ENCODE data around the gene LRRC3.

The LRRC3 gene

DNA sequence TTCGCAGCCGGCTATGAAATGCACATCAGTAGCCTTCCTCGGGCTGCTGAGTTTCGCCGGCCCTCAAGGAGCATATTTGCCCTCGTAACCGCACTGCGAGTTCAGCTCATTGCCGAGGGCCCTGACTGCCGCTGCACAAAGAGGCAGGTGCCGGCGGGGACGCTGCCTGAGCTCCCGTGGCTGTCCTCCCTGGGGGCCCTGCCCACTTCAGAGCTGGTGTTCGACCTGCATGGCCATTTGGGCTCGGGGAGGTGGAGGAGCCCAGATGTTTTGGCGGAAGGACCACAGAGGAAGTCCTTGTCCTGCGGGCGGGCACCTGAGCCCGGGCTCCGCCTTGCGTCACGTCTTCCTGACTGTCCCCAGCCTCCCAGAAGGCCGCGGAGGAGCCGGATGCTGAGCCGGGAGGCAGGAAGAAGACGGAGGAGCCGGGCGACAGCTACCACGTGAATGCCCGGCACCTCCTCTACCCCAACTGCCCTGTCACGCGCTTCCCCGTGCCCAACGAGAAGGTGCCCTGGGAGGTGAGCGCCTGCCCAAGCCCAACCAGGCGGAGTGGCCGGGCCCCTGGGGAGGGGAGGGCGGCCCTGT lies 29.9 kb upstream of the LRRC3 start:
- Histone ChIP-seq H3K36me3 (ENCODE audit: control insufficient read depth in 1 of 2, insufficient read depth in 2 of 2, low read length in 2 of 2) (no peaks in the 10 kb centered on the region), H3K4me3 (ENCODE audit: low read depth in 1 of 2, low read length in 2 of 2) (no peak overlapping the region), H3K4me1 (ENCODE audit: control insufficient read depth in 1 of 2, insufficient read depth in 2 of 2, low read length in 2 of 2) (no peaks in the 10 kb centered on the region), H3K9me3 (ENCODE audit: control insufficient read depth in 1 of 2, low read length in 2 of 2) (peaks cover 0 to 5% of the 10 kb centered on the region in 2 donors), H3K27me3 (ENCODE audit: control insufficient read depth in 1 of 2, insufficient read depth in 2 of 2, low read length in 2 of 2) (no peaks in the 10 kb centered on the region), H3K9ac (ENCODE audit: low read depth in 1 of 2, low read length in 2 of 2) (no peak overlapping the region), H3K27ac (ENCODE audit: low read depth, low read length) (no peak overlapping the region)

DNA sequence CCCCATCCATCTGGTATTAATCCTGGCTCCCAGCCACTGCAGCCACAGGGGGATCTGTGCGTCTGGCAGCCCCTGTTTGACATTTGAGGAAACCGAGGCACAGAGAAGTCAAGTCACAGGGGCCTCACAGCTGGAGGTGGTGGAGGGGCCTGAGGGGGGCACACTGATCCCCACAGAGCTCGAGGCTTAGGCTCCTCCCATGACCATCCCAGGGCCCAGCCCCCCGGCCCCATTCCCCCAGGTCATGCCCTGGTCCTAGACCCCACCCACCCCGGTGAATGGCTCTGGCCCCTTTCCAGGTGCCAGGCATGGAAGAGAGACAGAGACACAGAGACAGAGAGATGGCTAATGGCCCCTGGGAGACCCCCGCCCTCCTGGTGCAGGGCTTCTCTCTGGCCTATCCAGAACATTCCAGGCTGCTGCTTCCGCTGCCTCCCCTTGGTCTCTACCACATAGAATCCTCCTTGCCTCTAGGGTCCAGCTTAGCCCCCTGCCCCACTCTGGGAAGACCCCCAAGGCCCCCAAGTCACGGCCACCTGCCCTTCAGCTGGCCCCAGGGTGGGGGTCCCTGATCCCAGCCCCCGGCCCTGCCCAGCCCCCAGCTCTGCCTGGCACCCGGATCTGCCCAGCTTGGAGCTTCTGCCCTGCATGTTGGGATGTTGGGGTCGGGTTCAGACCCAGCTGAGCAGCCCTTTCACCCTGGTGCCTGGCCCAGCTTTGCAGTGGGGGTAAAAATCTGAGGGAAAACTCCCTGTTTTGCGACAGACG lies 29.2 kb upstream of the LRRC3 start:
- no peaks in the 10 kb centered on the region for H3K36me3 ChIP-seq (ENCODE audit: control insufficient read depth in 1 of 2, insufficient read depth in 2 of 2, low read length in 2 of 2)
- H3K4me1 ChIP-seq (ENCODE audit: control insufficient read depth in 1 of 2, insufficient read depth in 2 of 2, low read length in 2 of 2) = no peaks in the 10 kb centered on the region
- H3K9me3 ChIP-seq (ENCODE audit: control insufficient read depth in 1 of 2, low read length in 2 of 2) = peaks cover 0 to 5% of the 10 kb centered on the region in 2 donors
- H3K27ac ChIP-seq (ENCODE audit: low read depth, low read length) = no peak overlapping the region
- no peak overlapping the region for H3K9ac ChIP-seq (ENCODE audit: low read depth in 1 of 2, low read length in 2 of 2)
- no peaks in the 10 kb centered on the region for H3K27me3 ChIP-seq (ENCODE audit: control insufficient read depth in 1 of 2, insufficient read depth in 2 of 2, low read length in 2 of 2)
- no peak overlapping the region for H3K4me3 ChIP-seq (ENCODE audit: low read depth in 1 of 2, low read length in 2 of 2)

DNA sequence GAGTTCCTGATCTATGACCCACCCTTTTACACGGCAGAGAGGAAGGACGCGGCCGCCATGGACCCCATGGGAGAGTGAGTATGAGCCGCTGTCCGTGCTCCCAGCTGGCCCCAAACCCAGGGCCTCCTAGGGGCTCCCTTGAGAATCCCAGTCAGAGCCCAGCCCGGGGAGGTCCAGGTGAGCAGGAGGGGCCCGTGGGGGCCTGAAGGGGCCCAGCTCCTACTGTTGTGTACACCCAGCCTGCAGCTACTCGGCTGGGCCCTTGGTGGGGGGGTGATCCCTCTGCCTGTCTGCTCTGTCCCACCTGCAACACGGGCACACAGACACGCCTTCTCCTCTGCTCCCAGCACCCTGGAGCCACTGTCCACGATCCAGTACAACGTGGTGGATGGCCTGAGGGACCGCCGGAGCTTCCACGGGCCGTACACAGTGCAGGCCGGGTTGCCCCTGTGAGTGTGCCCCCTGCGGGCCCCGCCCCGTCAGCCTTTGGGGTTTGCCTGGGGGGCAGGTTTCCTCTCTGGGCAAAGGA lies 28.6 kb upstream of the LRRC3 start:
- H3K27me3 ChIP-seq (ENCODE audit: control insufficient read depth in 1 of 2, insufficient read depth in 2 of 2, low read length in 2 of 2) = no peaks in the 10 kb centered on the region
- no peak overlapping the region for H3K27ac ChIP-seq (ENCODE audit: low read depth, low read length)
- H3K9ac ChIP-seq (ENCODE audit: low read depth in 1 of 2, low read length in 2 of 2) = no peak overlapping the region
- no peaks in the 10 kb centered on the region for H3K4me1 ChIP-seq (ENCODE audit: control insufficient read depth in 1 of 2, insufficient read depth in 2 of 2, low read length in 2 of 2)
- H3K4me3 ChIP-seq (ENCODE audit: low read depth in 1 of 2, low read length in 2 of 2) = no peak overlapping the region
- peaks cover 0 to 5% of the 10 kb centered on the region in 2 donors for H3K9me3 ChIP-seq (ENCODE audit: control insufficient read depth in 1 of 2, low read length in 2 of 2)
- H3K36me3 ChIP-seq (ENCODE audit: control insufficient read depth in 1 of 2, insufficient read depth in 2 of 2, low read length in 2 of 2) = no peaks in the 10 kb centered on the region

DNA sequence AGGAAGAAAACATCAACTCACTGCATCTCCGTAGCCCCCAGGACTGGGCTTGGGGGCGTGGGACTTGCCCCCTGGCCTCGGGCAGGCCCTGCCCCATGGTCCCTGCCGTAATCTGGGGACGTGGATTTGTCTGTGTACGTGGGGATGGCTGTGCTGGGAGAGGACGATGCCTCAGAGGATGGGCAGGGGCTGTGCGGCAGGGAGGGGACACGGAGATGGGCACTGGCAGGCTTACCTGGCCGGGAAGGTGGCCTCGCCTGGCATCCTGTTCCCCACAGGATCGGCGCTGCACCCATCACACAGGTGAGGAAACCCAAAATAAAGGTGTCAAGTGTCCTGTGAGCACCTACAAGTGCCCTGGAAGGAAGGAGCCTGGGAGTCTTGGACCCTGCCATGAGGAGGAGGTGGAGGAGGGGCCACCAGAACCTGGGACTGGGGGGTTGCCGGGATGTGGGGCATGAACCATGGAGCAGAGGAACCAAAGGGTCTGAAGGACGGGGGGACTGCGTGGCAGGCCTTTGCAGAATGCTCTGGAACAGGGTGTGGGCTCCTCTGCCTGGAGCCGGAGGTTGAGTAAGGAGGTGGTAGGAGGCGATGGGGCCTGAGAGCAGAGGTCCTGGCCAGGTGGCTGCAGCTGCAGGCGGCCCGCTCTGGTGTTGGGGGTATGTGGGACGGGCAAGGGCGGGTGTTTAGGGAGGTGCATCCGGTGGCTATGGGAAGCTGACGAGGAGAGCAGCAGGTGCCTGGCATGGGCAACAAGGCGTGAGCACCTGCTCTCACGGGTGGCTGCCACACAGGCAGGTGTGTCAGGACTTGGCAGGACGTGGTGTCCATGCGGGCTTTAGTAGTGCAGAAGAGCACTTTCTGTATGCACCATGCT lies 27.8 kb upstream of the LRRC3 start:
- no peak overlapping the region for H3K27ac ChIP-seq (ENCODE audit: low read depth, low read length)
- peak overlapping the region in 1 of 2 donors; percentile 19 for H3K4me3 ChIP-seq (ENCODE audit: low read depth in 1 of 2, low read length in 2 of 2)

DNA sequence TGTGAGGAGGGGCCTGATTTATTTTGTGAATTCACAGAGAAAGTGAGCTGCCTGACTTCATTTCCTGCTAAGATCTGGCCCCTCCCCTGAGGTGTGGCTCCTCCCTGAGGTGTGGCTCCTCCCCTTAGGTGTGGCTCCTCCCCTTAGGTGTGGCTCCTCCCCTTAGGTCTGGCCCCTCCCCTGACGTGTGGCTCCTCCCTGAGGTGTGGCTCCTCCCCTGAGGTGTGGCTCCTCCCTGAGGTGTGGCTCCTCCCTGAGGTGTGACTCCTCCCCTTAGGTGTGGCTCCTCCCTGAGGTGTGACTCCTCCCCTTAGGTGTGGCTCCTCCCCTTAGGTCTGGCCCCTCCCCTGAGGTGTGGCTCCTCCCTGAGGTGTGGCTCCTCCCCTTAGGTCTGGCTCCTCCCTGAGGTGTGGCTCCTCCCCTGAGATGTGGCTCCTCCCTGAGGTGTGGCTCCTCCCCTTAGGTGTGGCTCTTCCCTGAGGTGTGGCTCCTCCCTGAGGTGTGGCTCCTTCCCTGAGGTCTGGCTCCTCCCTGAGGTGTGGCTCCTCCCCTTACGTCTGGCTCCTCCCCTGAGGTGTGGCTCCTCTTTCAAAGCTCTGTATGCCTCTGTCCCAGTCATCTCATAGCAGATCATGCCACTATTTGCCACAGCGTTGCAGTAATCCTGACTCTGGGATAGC lies 26.9 kb upstream of the LRRC3 start:
- no peaks in the 10 kb centered on the region for H3K36me3 ChIP-seq (ENCODE audit: control insufficient read depth in 1 of 2, insufficient read depth in 2 of 2, low read length in 2 of 2)
- no peaks in the 10 kb centered on the region for H3K27me3 ChIP-seq (ENCODE audit: control insufficient read depth in 1 of 2, insufficient read depth in 2 of 2, low read length in 2 of 2)
- H3K27ac ChIP-seq (ENCODE audit: low read depth, low read length) = no peak overlapping the region
- H3K9me3 ChIP-seq (ENCODE audit: control insufficient read depth in 1 of 2, low read length in 2 of 2) = peaks cover 0 to 5% of the 10 kb centered on the region in 2 donors
- H3K4me3 ChIP-seq (ENCODE audit: low read depth in 1 of 2, low read length in 2 of 2) = peak overlapping the region in 1 of 2 donors; percentile 19
- no peaks in the 10 kb centered on the region for H3K4me1 ChIP-seq (ENCODE audit: control insufficient read depth in 1 of 2, insufficient read depth in 2 of 2, low read length in 2 of 2)
- no peak overlapping the region for H3K9ac ChIP-seq (ENCODE audit: low read depth in 1 of 2, low read length in 2 of 2)

More for the DNA sequence above, 27.8 kb upstream of the LRRC3 start:
- H3K36me3 ChIP-seq (ENCODE audit: control insufficient read depth in 1 of 2, insufficient read depth in 2 of 2, low read length in 2 of 2) = no peaks in the 10 kb centered on the region
- peaks cover 0 to 5% of the 10 kb centered on the region in 2 donors for H3K9me3 ChIP-seq (ENCODE audit: control insufficient read depth in 1 of 2, low read length in 2 of 2)
- peak overlapping the region in 1 of 2 donors; percentile 32 for H3K9ac ChIP-seq (ENCODE audit: low read depth in 1 of 2, low read length in 2 of 2)
- H3K4me1 ChIP-seq (ENCODE audit: control insufficient read depth in 1 of 2, insufficient read depth in 2 of 2, low read length in 2 of 2) = no peaks in the 10 kb centered on the region
- H3K27me3 ChIP-seq (ENCODE audit: control insufficient read depth in 1 of 2, insufficient read depth in 2 of 2, low read length in 2 of 2) = no peaks in the 10 kb centered on the region

DNA sequence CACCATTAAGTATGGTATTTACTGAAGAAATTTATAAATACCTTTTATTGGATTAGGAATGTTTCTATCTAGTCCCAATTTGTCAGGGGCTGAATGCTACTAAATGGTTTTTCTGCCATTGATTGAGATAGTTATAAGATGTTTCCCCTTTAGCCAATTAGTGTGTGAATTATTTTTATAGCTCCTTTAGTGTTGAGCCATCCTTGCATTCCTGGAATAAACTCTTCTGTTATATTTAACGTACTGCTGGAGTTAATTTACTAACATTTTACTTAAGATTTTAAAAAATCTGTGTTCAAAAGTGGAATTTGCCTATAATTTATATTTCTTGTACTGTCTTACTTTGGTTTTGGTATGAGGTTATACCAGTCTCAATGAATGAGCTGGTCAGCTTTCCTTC lies 25.4 kb upstream of the LRRC3 start:
- no peaks in the 10 kb centered on the region for H3K36me3 ChIP-seq (ENCODE audit: control insufficient read depth in 1 of 2, insufficient read depth in 2 of 2, low read length in 2 of 2)
- no peaks in the 10 kb centered on the region for H3K27me3 ChIP-seq (ENCODE audit: control insufficient read depth in 1 of 2, insufficient read depth in 2 of 2, low read length in 2 of 2)
- no peak overlapping the region for H3K4me3 ChIP-seq (ENCODE audit: low read depth in 1 of 2, low read length in 2 of 2)
- H3K9ac ChIP-seq (ENCODE audit: low read depth in 1 of 2, low read length in 2 of 2) = no peak overlapping the region
- H3K27ac ChIP-seq (ENCODE audit: low read depth, low read length) = no peak overlapping the region
- no peaks in the 10 kb centered on the region for H3K4me1 ChIP-seq (ENCODE audit: control insufficient read depth in 1 of 2, insufficient read depth in 2 of 2, low read length in 2 of 2)
- H3K9me3 ChIP-seq (ENCODE audit: control insufficient read depth in 1 of 2, low read length in 2 of 2) = peaks cover 0 to 5% of the 10 kb centered on the region in 2 donors

DNA sequence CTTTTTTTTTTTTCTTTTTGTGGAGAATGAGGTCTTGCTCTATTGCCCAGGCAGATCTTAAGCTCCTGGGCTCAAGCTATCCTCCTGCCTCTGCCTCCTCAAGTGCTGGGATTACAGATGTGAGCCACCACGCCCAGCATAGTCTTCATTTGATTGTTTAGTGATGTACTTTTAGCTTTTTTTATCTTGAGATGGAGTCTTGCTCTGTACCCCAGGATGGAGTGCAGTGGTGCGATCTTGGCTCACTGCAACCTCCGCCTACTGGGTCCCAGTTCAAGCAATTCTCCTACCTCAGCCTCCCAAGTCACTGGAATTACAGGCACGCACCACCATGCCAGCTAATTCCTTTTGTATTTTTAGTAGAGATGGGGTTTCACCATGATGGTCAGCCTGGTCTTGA lies 24.0 kb upstream of the LRRC3 start:
- H3K9ac ChIP-seq (ENCODE audit: low read depth in 1 of 2, low read length in 2 of 2) = no peak overlapping the region
- H3K27me3 ChIP-seq (ENCODE audit: control insufficient read depth in 1 of 2, insufficient read depth in 2 of 2, low read length in 2 of 2) = no peaks in the 10 kb centered on the region
- H3K4me1 ChIP-seq (ENCODE audit: control insufficient read depth in 1 of 2, insufficient read depth in 2 of 2, low read length in 2 of 2) = no peaks in the 10 kb centered on the region
- no peaks in the 10 kb centered on the region for H3K36me3 ChIP-seq (ENCODE audit: control insufficient read depth in 1 of 2, insufficient read depth in 2 of 2, low read length in 2 of 2)
- H3K4me3 ChIP-seq (ENCODE audit: low read depth in 1 of 2, low read length in 2 of 2) = no peak overlapping the region
- H3K9me3 ChIP-seq (ENCODE audit: control insufficient read depth in 1 of 2, low read length in 2 of 2) = peaks cover 0 to 5% of the 10 kb centered on the region in 2 donors
- H3K27ac ChIP-seq (ENCODE audit: low read depth, low read length) = no peak overlapping the region

DNA sequence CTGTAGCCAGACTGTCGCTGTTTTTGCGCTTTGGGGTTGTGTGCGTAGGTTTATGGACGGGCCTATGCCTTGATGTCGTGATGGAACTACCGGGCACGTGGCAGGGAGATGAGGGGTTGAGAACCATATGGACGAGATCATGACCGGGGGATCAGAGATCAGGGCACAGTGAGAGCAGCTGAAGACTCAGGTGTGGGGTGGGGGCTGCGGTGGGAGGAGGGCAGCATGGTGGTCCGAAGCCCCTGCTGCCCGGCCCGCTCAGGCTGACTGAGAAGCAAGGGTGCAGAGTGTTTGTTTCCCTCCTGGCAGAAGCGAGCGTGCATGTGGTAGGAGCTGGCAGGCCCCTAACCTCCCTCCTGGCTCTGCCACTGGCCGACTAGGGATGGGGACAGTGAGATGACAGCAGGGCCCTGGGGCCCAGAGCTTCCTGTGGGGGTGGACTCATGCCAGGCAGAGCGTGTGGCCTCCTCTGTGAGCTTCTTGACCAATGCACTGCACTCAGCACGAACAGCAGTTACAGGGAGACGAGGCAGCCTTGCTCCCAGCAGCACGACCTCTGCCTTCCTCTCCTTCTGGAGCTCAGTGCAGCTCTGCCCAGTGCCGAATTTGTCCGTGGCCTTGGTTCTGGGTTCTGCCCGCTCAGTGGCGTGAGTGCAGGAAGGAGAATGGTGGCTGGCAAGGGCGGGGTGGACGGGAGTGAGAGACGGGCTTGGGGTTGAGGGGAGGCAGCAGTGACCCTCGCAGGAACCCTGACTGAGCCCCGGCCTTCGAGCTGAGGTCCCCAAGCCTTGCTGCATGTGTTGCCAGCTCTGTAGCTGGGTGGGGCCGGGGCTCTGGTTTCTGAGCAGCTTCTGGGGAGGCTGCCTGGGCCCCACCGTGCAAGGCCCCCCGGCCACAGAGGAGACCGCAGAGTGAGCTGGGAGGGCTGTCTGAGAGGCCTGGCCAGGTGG lies 22.2 kb upstream of the LRRC3 start:
- H3K36me3 ChIP-seq (ENCODE audit: control insufficient read depth in 1 of 2, insufficient read depth in 2 of 2, low read length in 2 of 2) = no peaks in the 10 kb centered on the region
- H3K9me3 ChIP-seq (ENCODE audit: control insufficient read depth in 1 of 2, low read length in 2 of 2) = peaks cover 0 to 5% of the 10 kb centered on the region in 2 donors
- no peaks in the 10 kb centered on the region for H3K27me3 ChIP-seq (ENCODE audit: control insufficient read depth in 1 of 2, insufficient read depth in 2 of 2, low read length in 2 of 2)
- H3K27ac ChIP-seq (ENCODE audit: low read depth, low read length) = no peak overlapping the region
- H3K9ac ChIP-seq (ENCODE audit: low read depth in 1 of 2, low read length in 2 of 2) = no peak overlapping the region
- no peak overlapping the region for H3K4me3 ChIP-seq (ENCODE audit: low read depth in 1 of 2, low read length in 2 of 2)
- no peaks in the 10 kb centered on the region for H3K4me1 ChIP-seq (ENCODE audit: control insufficient read depth in 1 of 2, insufficient read depth in 2 of 2, low read length in 2 of 2)

All from duodenal mucosa (tissue), 2 donors.